T-helper 1 cell (primary cell): ENCODE measurements around the gene NVL.

Experiments used
- DNase-seq, 5 donors: peaks; one replicate each; pipeline ENCODE4 v3.0.0-alpha.2; 2012 to 2020

The NVL gene

DNA sequence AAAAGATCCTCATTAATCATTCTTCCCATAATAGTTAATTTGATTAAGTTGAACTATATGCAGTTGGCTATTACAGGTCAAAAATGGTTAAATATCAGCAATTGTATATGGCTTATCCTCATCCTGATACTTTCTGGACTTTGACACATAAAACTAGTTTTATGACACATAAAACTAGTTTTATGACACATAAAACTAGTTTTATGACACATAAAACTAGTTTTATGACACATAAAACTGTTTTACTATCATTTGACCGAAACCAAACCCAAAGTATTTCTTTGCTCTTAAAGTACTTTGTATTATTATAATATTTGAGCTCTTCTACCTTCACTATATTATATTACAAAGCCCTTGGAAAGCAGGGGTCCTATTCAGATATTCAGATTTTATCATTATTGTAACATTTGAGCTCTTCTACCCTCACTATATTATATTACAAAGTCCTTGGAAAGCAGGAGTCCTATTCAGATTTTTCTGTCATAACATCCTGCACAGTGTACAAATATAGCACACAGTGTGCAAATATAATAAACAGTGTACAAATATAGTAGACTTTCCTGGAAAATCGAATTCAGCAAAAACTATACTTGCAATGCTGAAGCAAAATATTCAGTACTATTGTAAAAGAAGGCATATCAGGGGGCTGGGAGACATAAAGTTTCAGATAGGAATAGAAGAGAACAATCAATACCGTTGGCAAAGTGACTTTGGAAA lies 53.0 kb downstream of the NVL start:
- no peak for DNase-seq

DNA sequence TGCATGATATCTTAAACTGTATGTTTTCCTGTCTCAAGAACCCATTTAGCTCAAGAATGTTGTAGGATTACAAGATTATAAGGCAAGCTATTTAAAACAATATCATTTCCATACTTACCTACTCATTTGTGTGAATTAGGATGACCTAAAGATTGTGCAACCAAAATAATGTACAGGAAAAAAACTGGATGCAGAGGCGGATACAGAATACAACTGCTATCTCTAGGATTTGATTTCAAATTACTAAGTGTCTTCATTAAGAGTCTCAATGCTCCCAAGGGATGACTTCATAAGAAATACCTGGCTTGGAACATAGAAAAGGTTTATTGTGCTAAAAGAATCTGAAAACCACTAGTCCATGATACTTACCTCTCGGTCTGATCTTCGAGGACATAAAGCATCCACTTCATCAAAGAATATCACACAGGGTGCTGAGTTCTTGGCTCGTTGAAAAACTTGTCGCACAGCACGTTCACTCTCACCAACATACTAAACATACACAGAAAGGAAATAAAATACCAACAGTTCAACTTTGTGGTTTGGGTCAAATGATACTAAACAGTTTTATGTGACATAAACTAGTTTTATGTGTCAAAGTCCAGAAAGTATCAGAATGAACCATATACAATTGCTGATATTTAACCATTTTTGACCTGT lies 54.9 kb downstream of the NVL start:
- DNase-seq = no peak

DNA sequence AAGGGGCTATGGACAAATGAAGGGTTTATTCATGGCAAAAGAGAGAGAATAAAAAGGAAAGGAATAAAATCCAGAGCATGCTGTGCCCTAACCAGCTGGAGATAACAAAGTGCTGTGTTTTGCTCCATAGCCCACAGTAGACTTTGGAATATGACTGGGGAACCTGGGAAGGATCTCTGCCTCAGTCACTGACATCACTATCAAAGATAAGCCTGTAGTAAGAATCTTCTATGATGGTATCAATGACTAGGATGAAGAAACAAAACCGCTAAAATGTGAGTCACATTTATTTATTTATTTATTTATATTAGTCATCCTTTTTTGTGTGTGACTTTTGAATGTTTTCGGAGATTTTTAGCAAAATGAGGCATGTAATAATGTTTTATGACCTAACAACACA lies 56.3 kb downstream of the NVL start:
- DNase-seq = no peak

DNA sequence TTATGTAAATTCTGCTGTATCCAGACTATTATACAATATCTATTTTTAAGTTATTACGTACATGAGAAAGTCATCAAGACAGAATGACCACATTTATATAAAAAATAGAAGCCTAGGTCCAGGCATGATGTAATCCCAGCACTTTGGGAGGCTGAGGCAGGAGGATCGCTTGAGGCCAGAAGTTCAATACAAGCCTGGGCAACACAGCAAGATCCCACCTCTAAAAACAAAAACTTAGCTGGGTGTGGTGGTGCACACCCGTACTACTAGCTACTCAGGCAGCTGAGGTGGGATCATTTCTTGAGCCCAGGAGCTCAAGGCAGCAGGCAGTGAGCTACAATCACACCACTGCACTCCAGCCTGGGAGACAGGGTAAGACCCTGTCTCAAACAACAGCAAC lies 58.9 kb downstream of the NVL start:
- no peak for DNase-seq

DNA sequence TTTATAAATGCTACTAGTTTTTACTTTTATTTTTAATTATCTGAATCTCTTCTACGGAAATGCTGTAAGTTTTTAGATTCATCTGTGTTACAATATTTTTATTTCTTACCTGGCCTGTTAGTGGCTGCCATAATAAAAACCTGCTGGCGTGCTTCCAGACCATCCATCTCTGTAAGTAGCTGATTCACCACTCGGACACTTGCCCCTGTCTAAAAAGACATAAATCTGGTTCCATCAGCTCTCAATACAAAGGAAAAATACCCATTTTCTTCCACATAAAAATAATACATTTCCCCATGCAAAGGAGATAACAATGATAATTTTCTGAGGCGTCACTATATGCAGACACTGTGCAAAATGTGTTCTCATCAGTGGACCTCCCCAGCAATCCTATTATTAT lies 62.0 kb downstream of the NVL start:
- no peak for DNase-seq

DNA sequence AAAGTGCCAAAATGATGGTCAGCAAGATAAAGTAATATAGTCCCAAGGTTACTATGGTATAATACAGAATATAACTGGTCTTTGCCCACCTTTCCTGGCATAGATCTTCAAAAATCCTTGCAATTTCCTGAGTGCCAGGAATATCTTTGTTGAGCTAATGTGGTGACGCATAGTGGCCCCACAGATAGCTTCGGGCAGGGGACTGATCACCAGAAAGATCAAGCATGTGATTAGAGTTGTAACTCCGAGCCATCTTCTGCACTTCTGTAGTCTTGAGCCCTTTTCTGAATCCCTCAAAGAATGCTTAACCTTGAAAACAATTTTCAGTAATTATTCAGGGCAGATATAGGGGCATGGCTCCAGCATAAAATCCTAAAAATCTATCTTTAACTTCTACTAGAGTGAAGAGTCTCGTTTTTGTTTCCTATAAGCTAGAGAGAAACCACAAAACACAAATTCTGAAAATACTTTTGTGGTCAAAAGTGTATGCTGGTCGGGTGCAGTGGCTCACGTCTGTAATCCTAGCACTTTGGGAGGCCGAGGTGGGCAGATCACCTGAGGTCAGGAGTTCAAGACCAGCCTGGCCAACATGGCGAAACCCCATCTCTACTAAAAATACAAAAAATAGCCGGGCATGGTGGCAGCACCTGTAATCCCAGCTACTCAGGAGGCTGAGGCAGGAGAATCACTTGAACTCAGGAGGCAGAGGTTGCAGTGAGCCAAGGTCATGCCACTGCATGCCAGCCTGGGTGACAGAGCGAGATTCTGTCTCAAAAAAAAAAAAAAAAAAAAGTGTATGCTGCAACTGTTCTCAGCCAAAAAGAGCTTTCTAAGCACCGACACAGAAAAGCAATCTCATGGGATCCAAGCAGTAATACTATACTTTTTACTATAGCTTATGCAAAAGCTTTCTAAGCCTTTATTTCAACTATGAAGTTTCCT lies 62.8 kb downstream of the NVL start:
- DNase-seq = peak in 1 of 5 donors; percentile 17

DNA sequence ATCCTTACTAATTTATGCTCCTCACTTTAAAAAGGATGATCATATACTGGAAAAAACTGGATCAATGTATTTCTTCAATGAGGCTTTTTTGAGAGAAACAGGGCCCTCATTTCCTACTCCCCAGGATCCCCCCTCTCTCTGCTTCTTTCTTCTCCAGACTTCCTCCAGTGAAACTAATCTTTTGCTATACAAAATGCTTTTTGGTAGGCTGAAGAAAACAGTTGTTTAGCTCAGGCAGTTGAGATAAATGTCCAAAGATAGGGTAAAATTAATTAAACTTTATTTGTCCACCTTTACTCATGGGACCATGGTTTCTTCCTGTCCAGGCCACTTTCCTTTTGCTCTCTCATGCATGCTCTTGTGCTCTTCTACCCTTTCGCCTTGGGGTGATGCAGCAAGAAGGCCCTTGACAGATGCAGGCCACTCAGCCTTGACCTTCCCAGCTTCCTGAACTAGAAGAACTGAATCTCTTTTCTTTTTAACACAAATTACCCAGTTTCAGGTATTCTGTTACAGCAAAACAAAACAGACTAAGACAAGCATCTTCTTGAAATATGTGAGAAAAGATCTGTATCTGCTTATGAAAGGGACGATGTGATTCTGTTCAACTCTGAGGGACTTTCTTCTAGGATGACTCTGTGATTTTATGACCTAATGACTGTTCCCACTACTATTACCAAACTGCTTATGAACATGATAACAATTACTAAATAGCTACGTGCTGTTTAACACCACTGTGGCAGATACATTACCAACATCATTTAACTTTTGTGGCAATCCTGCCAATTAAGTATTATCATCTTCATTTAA lies 63.7 kb downstream of the NVL start:
- DNase-seq = peak in 1 of 5 donors; percentile 9

DNA sequence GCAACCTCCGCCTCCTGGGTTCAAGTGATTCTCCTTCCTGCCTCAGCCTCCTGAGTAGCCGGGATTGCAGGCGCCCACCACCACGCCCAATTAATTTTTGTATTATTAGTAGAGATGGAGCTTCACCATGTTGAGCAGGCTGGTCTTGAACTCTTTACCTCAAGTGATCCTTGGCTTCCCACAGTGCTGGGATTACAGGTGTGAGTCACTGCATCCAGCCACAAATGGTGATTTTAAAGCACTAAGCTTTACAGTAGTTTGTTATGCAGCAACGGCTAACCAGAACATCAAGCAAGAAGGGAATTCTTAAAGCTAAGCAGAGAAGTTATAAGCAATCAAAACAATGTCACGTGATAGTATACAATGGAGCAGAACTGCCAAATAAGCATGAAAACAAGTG lies 65.7 kb downstream of the NVL start:
- no peak for DNase-seq

DNA sequence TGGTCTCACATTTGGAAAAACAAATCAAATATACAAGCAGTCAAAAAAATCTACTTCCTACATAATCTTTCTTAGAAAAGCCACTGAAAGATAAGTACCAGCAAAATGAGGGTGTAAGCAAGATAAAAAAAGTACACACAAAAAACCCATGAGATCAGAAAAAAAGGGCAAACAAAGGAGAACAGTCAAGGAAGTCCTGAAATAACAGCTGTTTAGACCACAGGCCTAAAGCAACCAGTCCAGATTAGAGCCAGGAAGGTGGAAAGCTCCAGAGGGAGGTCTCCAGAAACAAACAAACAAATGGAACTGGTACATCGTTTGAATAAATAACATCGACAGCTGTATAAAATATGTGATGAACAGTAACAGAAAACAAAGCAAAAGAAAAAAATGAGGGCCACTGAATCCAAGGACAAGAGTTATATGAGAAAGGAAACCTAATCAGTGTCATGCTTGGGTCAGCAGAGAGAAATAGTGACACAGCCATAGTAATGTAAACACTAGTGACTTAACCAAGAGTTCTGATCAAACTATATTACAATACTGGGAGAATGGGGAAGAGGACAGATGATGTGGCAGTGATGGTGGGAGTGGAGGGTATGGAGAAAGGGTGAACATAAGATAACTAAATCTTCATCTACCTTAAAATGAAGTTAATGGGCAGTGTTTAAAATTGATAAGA lies 67.5 kb downstream of the NVL start:
- peak in 1 of 5 donors; percentile 27 for DNase-seq

DNA sequence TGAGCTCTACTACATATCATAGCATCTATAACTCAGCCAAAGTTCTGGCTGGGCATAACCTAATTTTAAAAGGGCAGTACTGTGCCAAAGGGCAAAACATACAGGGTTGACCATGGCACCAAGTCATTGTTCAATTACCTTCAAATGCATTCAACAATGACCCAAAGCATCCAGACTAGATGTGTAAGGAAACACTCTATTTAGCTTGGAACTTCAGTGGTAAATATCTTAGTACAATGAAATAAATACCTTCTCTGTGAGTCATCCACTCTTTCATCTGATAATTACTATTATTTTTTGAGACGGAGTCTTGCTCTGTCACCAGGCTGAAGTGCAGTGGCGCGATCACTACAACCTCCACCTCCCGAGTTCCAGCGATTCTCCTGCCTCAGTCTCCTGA lies 70.0 kb downstream of the NVL start:
- no peak for DNase-seq

DNA sequence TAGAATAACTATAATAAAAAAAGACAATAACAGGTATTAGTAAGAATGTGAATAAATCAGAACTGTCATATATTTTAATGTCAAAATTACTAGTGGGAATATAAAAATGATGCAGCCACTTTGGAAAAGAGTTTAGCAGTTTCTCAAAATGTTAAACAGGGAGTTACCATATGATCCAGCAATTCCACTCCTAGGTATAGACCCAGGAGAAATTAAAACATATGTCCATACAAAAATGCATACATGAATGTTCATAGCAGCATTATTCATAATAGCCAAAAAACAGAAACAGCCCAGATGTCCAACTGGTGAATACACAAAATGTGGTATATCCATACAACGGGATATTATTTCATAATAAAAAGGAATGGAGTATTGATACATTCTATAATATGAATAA lies 71.6 kb downstream of the NVL start:
- DNase-seq = no peak

DNA sequence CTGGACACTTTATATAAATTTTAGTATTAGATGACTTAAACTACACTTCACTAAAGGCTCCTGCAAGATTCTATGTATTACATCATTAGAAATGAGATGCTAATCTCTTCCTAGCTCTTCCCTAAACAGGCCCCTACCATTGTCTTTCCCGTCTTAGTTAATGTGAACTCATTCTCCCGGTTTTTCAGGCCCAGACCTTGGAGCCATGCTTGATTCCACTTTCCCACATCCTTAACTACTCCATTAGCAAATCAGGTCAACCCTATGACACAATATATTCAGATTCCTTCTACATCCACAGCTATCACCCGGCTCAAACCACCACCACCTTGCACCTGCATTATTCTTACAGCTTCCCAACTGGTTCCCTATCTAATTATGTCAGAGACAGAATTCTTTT lies 73.3 kb downstream of the NVL start:
- no peak for DNase-seq

DNA sequence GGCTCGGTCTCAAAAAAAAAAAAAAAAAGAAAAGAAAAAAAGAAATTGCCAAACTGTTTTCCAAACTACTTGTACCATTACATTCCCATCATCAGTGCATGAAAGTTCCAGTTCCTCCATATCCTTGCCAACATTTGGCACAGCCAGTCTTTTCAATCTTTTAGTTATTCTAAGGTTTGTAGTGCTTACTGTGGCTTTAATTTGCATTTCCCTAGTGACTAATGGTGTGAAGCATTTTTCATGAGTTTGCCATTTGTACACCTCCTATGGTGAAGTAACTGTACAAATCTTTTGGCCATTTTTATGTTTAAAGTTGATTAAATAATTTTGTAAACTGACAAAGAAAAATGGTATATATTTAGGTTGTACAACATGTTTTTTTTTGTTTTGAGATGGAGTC lies 76.3 kb downstream of the NVL start:
- no peak for DNase-seq

DNA sequence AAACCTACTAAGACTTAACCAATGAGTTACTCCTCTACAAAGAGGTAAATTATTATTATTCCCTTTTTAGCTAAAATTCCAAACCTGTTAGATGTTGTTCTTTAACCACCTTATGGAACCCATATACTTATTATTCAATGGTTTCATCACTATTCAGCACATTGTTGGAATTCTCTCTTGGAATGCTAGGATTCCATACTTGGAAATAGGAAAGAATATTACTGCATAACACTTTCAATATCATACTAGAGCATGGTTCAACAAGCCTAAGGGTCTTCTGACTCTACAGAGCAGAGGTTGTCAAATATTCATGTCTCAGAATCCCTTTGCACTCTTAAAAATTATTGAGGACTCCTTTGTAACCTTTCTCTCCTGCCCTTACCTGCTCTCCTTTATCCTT lies 77.5 kb downstream of the NVL start:
- DNase-seq = no peak

DNA sequence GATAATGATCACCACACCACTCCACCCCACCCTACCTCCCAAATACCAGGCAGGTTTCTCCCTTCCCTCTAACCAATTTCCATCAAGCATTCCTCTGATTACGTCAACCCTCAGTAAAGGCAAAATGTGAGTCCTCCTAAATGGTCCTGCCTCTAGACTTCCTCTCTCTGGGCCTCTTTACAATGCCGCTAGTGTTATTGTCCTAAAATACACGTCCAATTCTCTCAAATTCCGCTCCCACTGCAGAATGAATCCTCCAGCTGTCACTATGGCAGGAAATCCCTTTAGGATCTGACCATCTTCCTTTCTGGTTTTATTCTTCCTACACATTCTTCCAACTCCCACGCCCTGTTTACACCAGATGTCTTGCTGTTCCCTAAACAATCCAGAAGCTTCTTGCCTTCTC lies 78.2 kb downstream of the NVL start:
- DNase-seq = no peak

DNA sequence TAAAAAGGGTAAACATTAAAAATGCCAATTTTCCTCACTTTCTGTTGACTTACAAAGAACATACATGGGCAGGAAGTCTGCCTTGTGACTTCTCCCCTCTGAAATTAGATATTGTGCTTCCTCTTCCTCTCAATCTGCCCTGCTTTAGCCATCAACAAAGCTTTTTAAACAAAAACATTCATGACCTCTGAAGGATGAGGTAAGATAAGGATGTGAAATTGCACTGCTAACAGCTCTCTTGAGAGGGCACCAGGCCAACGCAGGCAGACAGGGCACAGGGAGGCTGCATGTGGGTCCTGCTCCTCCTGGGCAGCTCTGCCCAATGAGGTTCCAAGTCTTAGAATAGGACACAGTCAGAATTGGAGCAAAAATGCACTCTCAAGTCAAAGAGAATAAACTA lies 84.8 kb downstream of the NVL start:
- DNase-seq = peak in 1 of 5 donors; percentile 61

DNA sequence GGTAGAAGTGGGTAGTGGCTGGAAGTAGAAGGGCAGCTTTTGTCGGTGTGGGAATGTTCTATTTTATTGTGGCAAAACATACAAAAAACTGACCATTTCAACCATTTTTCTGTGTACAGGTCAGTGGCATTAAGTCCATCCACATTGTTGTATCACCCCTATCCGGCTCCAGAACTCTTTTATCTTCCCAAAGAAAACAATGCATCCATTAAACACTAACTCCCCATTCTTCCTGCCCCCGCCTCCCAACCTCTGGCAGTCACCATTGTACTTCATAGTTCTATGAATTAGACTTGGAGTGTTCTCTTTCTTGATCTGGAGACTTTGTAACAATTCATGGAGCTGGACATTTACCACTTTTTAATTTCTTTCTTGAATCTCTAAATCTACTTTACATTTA lies 91.2 kb downstream of the NVL start:
- no peak for DNase-seq

DNA sequence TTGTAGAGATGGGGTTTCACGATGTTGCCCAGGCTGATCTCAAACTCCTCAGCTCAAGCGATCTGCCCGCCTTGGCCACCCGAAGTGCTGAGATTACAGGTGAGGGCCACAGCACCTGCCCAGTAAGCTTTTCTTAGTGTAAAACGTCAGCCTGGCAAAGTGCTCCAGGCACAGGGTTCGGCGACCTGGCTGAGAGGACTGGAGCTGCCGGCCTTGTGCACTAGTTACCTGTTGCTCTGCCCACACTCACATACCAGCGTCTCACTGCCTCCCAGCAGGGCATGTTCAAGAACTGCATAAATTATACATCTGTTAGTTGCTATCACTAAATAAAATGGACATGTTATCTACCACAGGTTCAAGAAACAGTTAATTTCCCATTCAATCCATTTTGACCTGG lies 91.8 kb downstream of the NVL start:
- no peak for DNase-seq

DNA sequence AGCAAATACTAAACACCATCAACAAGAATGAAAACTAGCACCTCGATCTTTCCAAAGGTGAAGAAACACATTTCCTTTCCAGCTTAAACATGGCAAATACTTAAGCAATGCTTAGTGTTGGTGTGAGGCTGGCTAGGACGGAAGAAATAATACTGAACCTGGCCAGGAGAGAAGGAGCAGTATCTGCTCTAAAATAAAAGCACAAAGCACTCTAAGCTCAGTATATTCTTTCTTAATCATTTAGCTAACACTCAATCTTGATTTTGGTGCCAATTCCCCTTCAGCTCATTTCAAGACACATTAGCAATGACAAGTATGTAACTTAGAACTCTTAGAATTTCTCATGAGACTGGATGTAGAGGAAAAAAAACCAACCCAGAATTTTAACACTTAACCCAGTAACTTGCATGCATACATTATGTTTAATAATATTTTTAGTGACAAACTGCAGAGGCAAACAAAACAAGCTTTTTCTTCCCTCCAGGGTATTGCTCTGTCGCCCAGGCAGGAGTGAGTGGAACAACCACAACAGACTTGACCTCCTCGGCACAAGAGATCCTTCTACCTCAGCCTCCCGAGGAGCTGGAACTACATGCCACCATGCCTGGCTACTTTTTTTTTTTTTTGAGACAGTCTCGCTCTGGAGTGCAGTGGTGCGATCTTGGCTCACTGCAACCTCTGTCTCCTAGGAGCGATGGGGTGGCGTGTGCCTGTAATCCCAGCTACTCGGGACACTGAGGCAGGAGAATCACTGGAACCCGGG lies 92.7 kb downstream of the NVL start:
- no peak for DNase-seq

DNA sequence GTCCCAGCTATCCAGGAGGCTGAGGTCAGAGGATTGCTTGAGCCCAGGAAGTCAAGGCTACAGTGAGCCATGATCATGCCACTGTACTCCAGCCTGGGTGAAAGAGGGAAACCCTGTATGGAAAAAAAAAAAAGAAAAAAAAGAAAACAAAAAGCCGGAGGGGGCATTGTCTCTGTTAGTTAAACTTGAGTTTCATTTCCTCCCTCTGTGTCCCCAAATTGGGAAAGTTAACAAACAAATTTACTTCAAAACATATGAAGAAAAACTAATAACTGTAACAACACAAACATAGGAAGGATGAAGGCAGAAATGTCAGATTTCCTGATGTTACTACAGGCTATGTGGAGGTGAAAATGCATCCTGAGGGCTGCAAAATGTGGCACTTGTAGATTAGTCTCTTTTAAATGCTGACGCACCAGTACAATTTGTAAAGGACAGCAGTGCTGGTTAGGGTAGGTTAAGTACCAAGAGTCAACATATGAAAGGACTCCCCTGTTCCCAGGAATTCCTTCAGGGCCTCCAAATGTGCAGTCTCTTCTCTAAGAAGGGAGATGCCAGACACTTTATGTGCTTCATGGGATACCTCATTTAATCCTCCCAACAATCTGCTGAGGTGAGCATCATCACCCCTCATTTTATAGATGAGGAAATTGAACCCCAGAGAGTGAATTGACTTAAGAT lies 94.0 kb downstream of the NVL start:
- DNase-seq = no peak

DNA sequence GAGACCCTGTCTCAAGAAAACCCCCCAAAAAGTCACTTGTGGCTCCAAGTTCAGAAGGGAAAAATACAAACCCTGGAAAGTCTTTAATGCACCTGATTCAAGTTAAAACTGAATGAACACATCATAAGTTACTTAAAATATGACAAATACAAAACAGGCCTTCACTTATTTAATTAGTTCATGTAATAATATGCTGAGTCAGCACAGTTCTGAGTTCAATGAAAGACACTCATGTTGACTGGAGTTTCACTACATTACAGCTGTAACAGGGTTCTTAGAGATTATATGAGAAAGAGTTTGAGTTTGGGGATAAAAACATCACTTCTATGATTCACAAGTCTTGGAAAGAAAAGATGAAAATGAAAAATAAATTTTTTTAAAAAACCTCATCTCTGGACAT lies 96.0 kb downstream of the NVL start:
- DNase-seq = no peak
